Measurements from ENCODE around the gene HSD17B8. TPM values are rescaled to one million over a fixed set of nuclear protein-coding genes. Genes with fewer than 3 reads are reported as not detected.

The HSD17B8 gene
- total RNA-seq, 1 donor from 2014 or later = 3.5 TPM

GRCh38 chr6:33165581-33166258, 38.7 kb upstream of the HSD17B8 start:
- Mint-ChIP-seq H3K36me3 (ENCODE audit: unreplicated experiment) (no peaks in the 10 kb centered on the region), H3K4me3 (ENCODE audit: unreplicated experiment) (no peak overlapping the region), H3K27ac (ENCODE audit: unreplicated experiment) (no peak overlapping the region), H3K9me3 (ENCODE audit: unreplicated experiment) (no peaks in the 10 kb centered on the region), H3K4me1 (ENCODE audit: unreplicated experiment) (peaks cover 14% of the 10 kb centered on the region), H3K27me3 (ENCODE audit: unreplicated experiment) (peaks cover 2% of the 10 kb centered on the region)
- no peak for DNase-seq (ENCODE audit: extremely low spot score, unreplicated experiment)
- TF ChIP-seq CTCF (IDR thresholded peaks at IDR 0.05) = no peak

GRCh38 chr6:33166363-33166762, 38.1 kb upstream of the HSD17B8 start:
- no peak for DNase-seq (ENCODE audit: extremely low spot score, unreplicated experiment)
- Mint-ChIP-seq H3K27ac (ENCODE audit: unreplicated experiment) (no peak overlapping the region), H3K9me3 (ENCODE audit: unreplicated experiment) (no peaks in the 10 kb centered on the region), H3K4me1 (ENCODE audit: unreplicated experiment) (peaks cover 10% of the 10 kb centered on the region), H3K4me3 (ENCODE audit: unreplicated experiment) (no peak overlapping the region), H3K27me3 (ENCODE audit: unreplicated experiment) (peaks cover 2% of the 10 kb centered on the region), H3K36me3 (ENCODE audit: unreplicated experiment) (no peaks in the 10 kb centered on the region)
- TF ChIP-seq CTCF (IDR thresholded peaks at IDR 0.05) = no peak

- peak; percentile 82 for DNase-seq (ENCODE audit: extremely low spot score, unreplicated experiment)
- H3K9me3 Mint-ChIP-seq (ENCODE audit: unreplicated experiment) = no peaks in the 10 kb centered on the region
- H3K36me3 Mint-ChIP-seq (ENCODE audit: unreplicated experiment) = no peaks in the 10 kb centered on the region
- H3K27me3 Mint-ChIP-seq (ENCODE audit: unreplicated experiment) = peaks cover 2% of the 10 kb centered on the region
- no peak overlapping the region for H3K4me3 Mint-ChIP-seq (ENCODE audit: unreplicated experiment)
- no peak for TF ChIP-seq CTCF (IDR thresholded peaks at IDR 0.05)
- no peak overlapping the region for H3K27ac Mint-ChIP-seq (ENCODE audit: unreplicated experiment)
- peaks cover 6% of the 10 kb centered on the region for H3K4me1 Mint-ChIP-seq (ENCODE audit: unreplicated experiment)
Observed at GRCh38 chr6:33166811-33167210, 37.6 kb upstream of the HSD17B8 start.

GRCh38 chr6:33167374-33168283, 36.8 kb upstream of the HSD17B8 start:
- no peak for TF ChIP-seq CTCF (IDR thresholded peaks at IDR 0.05)
- Mint-ChIP-seq H3K27me3 (ENCODE audit: unreplicated experiment) (peaks cover 3% of the 10 kb centered on the region), H3K27ac (ENCODE audit: unreplicated experiment) (no peak overlapping the region), H3K9me3 (ENCODE audit: unreplicated experiment) (no peaks in the 10 kb centered on the region), H3K4me1 (ENCODE audit: unreplicated experiment) (peaks cover 4% of the 10 kb centered on the region), H3K4me3 (ENCODE audit: unreplicated experiment) (no peak overlapping the region), H3K36me3 (ENCODE audit: unreplicated experiment) (no peaks in the 10 kb centered on the region)
- DNase-seq (ENCODE audit: extremely low spot score, unreplicated experiment) = no peak

GRCh38 chr6:33168284-33168601, 36.2 kb upstream of the HSD17B8 start:
- no peak for TF ChIP-seq CTCF (IDR thresholded peaks at IDR 0.05)
- Mint-ChIP-seq H3K27ac (ENCODE audit: unreplicated experiment) (no peak overlapping the region), H3K36me3 (ENCODE audit: unreplicated experiment) (no peaks in the 10 kb centered on the region), H3K4me3 (ENCODE audit: unreplicated experiment) (no peak overlapping the region), H3K27me3 (ENCODE audit: unreplicated experiment) (peaks cover 7% of the 10 kb centered on the region), H3K9me3 (ENCODE audit: unreplicated experiment) (no peaks in the 10 kb centered on the region), H3K4me1 (ENCODE audit: unreplicated experiment) (peaks cover 5% of the 10 kb centered on the region)
- DNase-seq (ENCODE audit: extremely low spot score, unreplicated experiment) = no peak
